ENCODE data around the gene PCDHGA6. TPM values are rescaled to one million over a fixed set of nuclear protein-coding genes. Genes with fewer than 3 reads are reported as not detected.

Gene PCDHGA6
- total RNA-seq, 1 donor from 2014 or later, result 3.9 TPM

GRCh38 chr5:141407790-141408505, 34.3 kb downstream of the PCDHGA6 start, which contains the start of gene PCDHGB6:
Gene PCDHGB6 (plus strand): TSS chr5:141408021. CDS start chr5:141408203, 182 bp downstream.

DNA sequence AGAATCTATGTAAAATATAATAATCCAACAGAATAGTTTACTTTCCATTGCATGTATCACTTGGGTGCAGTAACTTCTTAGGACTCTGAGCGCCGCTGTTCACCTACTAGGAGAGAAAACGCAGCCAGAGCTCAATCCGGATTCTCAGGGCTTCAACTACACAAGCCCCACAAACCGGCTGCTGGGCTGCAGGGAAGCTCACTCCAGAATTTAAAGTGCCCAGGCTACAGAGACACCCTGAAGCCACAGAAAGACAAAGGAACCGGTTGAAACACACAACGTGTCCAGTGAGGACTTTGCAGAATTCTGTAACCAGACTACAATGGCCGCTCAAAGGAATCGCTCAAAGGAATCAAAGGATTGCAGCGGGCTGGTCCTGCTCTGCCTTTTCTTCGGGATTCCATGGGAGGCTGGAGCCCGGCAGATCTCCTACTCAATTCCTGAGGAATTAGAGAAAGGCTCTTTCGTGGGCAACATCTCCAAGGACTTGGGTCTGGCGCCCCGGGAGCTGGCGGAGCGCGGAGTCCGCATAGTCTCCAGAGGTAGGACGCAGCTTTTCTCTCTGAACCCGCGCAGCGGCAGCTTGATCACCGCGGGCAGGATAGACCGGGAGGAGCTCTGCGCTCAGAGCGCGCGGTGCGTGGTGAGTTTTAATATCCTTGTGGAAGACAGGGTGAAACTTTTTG, 39.3 kb downstream of the PCDHGA6 start, which contains the start of gene PCDHGA10:
TSS of gene PCDHGA10 (plus strand) at position 134 of the 686 bp plus-strand sequence. CDS start at position 323, 189 bp downstream.

DNA sequence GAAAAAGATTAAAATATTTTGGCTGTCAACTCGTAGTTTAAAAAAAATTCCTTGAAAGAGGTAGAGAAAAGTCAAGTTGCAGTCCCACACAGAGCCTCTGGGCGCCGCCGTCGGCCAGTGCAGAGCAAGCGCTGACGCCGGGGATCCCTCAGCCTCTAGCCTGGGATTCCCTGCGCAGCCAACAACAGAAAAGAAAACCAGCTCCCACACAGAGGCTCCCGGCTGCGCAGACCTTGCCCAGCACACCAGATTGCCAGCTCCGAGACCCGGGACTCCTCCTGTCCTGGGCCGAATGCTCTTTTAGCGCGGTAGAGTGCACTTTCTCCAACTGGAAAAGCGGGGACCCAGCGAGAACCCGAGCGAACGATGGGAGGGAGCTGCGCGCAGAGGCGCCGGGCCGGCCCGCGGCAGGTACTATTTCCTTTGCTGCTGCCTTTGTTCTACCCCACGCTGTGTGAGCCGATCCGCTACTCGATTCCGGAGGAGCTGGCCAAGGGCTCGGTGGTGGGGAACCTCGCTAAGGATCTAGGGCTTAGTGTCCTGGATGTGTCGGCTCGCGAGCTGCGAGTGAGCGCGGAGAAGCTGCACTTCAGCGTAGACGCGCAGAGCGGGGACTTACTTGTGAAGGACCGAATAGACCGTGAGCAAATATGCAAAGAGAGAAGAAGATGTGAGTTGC, 43.9 kb downstream of the PCDHGA6 start, which contains the start of gene PCDHGB7:
TSS of gene PCDHGB7 (plus strand) at position 184 of the 679 bp plus-strand sequence. CDS start at position 367, 183 bp downstream.

GRCh38 chr5:141420855-141421488, 47.3 kb downstream of the PCDHGA6 start, which contains the start of gene PCDHGA11:
Gene PCDHGA11 (plus strand): TSS chr5:141421051. CDS start chr5:141421228, 177 bp downstream.

Other genes with a start within 250 kb of the PCDHGA6 start
- gene PCDHB5, start 238.7 kb upstream of the PCDHGA6 start, total RNA-seq, result 0.32 and 3.3 TPM in 2 replicates
- gene PCDHB6, start 223.8 kb upstream of the PCDHGA6 start, total RNA-seq, result 0.16 and 0.17 TPM in 2 replicates
- gene PCDHB7, start 201.2 kb upstream of the PCDHGA6 start, total RNA-seq, result 0.32 and 0.60 TPM in 2 replicates
- 0.32 and 0.69 TPM in 2 replicates for gene PCDHB8, start 196.1 kb upstream of the PCDHGA6 start, total RNA-seq
- 0.16 and 2.1 TPM in 2 replicates for gene PCDHB16, start 191.5 kb upstream of the PCDHGA6 start, total RNA-seq
- 0.16 and 0.69 TPM in 2 replicates for gene PCDHB9, start 186.7 kb upstream of the PCDHGA6 start, total RNA-seq
- 0.47 and 1.4 TPM in 2 replicates for gene PCDHB10, start 181.5 kb upstream of the PCDHGA6 start, total RNA-seq
- 0.16 and 0.69 TPM in 2 replicates for gene PCDHB11, start 174.3 kb upstream of the PCDHGA6 start, total RNA-seq
- gene PCDHB12, start 165.2 kb upstream of the PCDHGA6 start, total RNA-seq, result 0.16 and 0.86 TPM in 2 replicates
- 0.32 and 0.94 TPM in 2 replicates for gene PCDHB13, start 160.0 kb upstream of the PCDHGA6 start, total RNA-seq
- gene PCDHB14, start 150.5 kb upstream of the PCDHGA6 start, total RNA-seq, result 0.63 and 2.6 TPM in 2 replicates
- gene PCDHB15, start 128.5 kb upstream of the PCDHGA6 start, total RNA-seq, result 0.32 and 0.60 TPM in 2 replicates
- gene SLC25A2, start 69.8 kb upstream of the PCDHGA6 start, total RNA-seq, result 0.32 TPM in 1 of 2 replicates, not detected in the other
- 67.1 and 89.5 TPM in 2 replicates for gene TAF7, start 53.1 kb upstream of the PCDHGA6 start, total RNA-seq
- 1.3 and 1.9 TPM in 2 replicates for gene PCDHGA1, start 43.4 kb upstream of the PCDHGA6 start, total RNA-seq
- 2.3 and 4.9 TPM in 2 replicates for gene PCDHGA2, start 35.1 kb upstream of the PCDHGA6 start, total RNA-seq
- gene PCDHGA3, start 30.1 kb upstream of the PCDHGA6 start, total RNA-seq, result 1.0 and 1.9 TPM in 2 replicates
- 1.5 and 3.8 TPM in 2 replicates for gene PCDHGB1, start 23.8 kb upstream of the PCDHGA6 start, total RNA-seq
- gene PCDHGA4, start 18.9 kb upstream of the PCDHGA6 start, total RNA-seq, result 1.1 and 4.7 TPM in 2 replicates
- 3.0 and 4.1 TPM in 2 replicates for gene PCDHGB2, start 13.9 kb upstream of the PCDHGA6 start, total RNA-seq
- 1.6 and 2.0 TPM in 2 replicates for gene PCDHGA5, start 9.7 kb upstream of the PCDHGA6 start, total RNA-seq
- gene PCDHGB3, start 3.6 kb upstream of the PCDHGA6 start, total RNA-seq, result 5.1 and 5.4 TPM in 2 replicates
- gene PCDHGA7, start 8.9 kb downstream of the PCDHGA6 start, total RNA-seq, result 5.7 and 11.5 TPM in 2 replicates
- gene PCDHGB4, start 13.8 kb downstream of the PCDHGA6 start, total RNA-seq, result 26.7 and 34.0 TPM in 2 replicates
- gene PCDHGA8, start 18.7 kb downstream of the PCDHGA6 start, total RNA-seq, result 3.5 and 4.4 TPM in 2 replicates
- 33.0 and 33.1 TPM in 2 replicates for gene PCDHGB5, start 24.1 kb downstream of the PCDHGA6 start, total RNA-seq
- 2.9 and 3.8 TPM in 2 replicates for gene PCDHGA9, start 28.9 kb downstream of the PCDHGA6 start, total RNA-seq
- 3.0 and 3.7 TPM in 2 replicates for gene PCDHGB6, start 34.1 kb downstream of the PCDHGA6 start, total RNA-seq
- 2.3 and 7.1 TPM in 2 replicates for gene PCDHGA10, start 39.1 kb downstream of the PCDHGA6 start, total RNA-seq
- gene PCDHGB7, start 43.8 kb downstream of the PCDHGA6 start, total RNA-seq, result 5.2 and 9.9 TPM in 2 replicates
- gene PCDHGA11, start 47.2 kb downstream of the PCDHGA6 start, total RNA-seq, result 7.0 and 12.0 TPM in 2 replicates
- 7.4 and 15.8 TPM in 2 replicates for gene PCDHGA12, start 56.6 kb downstream of the PCDHGA6 start, total RNA-seq
- gene PCDHGC3, start 102.1 kb downstream of the PCDHGA6 start, total RNA-seq, result 55.5 and 158 TPM in 2 replicates
- 3.2 and 3.3 TPM in 2 replicates for gene PCDHGC4, start 111.1 kb downstream of the PCDHGA6 start, total RNA-seq
- 3.5 and 4.4 TPM in 2 replicates for gene PCDHGC5, start 115.2 kb downstream of the PCDHGA6 start, total RNA-seq
- 17.9 and 23.5 TPM in 2 replicates for gene DIAPH1, start 245.1 kb downstream of the PCDHGA6 start, total RNA-seq